BLaER1 (cell line): Measurements from ENCODE around the gene ITGB4.
A peak's percentile ranks its signal among the peaks of the same experiment; 100 is the strongest.

Experiments used
- H3K27ac ChIP-seq: shearing (Covaris generic); formaldehyde crosslinking; 2 replicates; pipeline ENCODE4 v1.8.1; 2022
- H3K27me3 ChIP-seq: shearing (Covaris generic); formaldehyde crosslinking; 2 replicates; pipeline ENCODE4 v1.8.1; 2022
- H3K36me3 ChIP-seq: shearing (Covaris generic); formaldehyde crosslinking; 2 replicates; pipeline ENCODE4 v1.8.1; 2022
- H3K4me1 ChIP-seq: shearing (Covaris generic); formaldehyde crosslinking; 2 replicates; pipeline ENCODE4 v1.8.1; 2022
- H3K4me2 ChIP-seq: shearing (Covaris generic); formaldehyde crosslinking; 2 replicates; pipeline ENCODE4 v1.8.1; 2022
- H3K4me3 ChIP-seq: shearing (Covaris generic); formaldehyde crosslinking; 2 replicates; pipeline ENCODE4 v1.8.1; 2022
- H3K9ac ChIP-seq: shearing (Covaris generic); formaldehyde crosslinking; 2 replicates; pipeline ENCODE4 v1.8.1; 2022
- H3K9me3 ChIP-seq: shearing (Covaris generic); formaldehyde crosslinking; 2 replicates; pipeline ENCODE4 v1.8.1; 2022
- H4K20me1 ChIP-seq: shearing (Covaris generic); formaldehyde crosslinking; 2 replicates; pipeline ENCODE4 v1.8.1; 2022
- Cebpa-rat ChIP-seq: shearing (Covaris generic); IDR thresholded peaks from 2 replicates; pipeline ENCODE4 v1.8.1; 2022

The ITGB4 gene

GRCh38 chr17:75783069-75783783 lies 62.0 kb downstream of the ITGB4 start:
- Histone ChIP-seq H3K4me2 (peak overlapping the region; percentile 98), H3K9me3 (no peaks in the 10 kb centered on the region; the same call in 1 of the 2 replicates), H3K4me3 (no peak overlapping the region), H3K36me3 (peaks cover 23% of the 10 kb centered on the region), H4K20me1 (peaks cover 15% of the 10 kb centered on the region), H3K27me3 (no peaks in the 10 kb centered on the region), H3K9ac (peak overlapping the region; percentile 99), H3K4me1 (peaks cover 64% of the 10 kb centered on the region), H3K27ac (peak overlapping the region; percentile 100)
- TF ChIP-seq Cebpa-rat = no peak

- H4K20me1 ChIP-seq = peaks cover 15% of the 10 kb centered on the region
- no peaks in the 10 kb centered on the region for H3K27me3 ChIP-seq
- no peaks in the 10 kb centered on the region for H3K9me3 ChIP-seq
- TF ChIP-seq Cebpa-rat = no peak
- H3K4me1 ChIP-seq = peaks cover 64% of the 10 kb centered on the region
- H3K36me3 ChIP-seq = peaks cover 19% of the 10 kb centered on the region
- peak overlapping the region; percentile 100 for H3K27ac ChIP-seq
- H3K4me2 ChIP-seq = peak overlapping the region; percentile 98
- peak overlapping the region; percentile 79 for H3K4me3 ChIP-seq
- H3K9ac ChIP-seq = peak overlapping the region; percentile 99
These were observed 62.7 kb downstream of the ITGB4 start for GRCh38 chr17:75783803-75784472.

- Histone ChIP-seq H3K9ac (peak within 1 kb of the TSS; percentile 99), H3K4me1 (peaks cover 64% of the 10 kb centered on the region), H3K4me2 (peak within 1 kb of the TSS; percentile 98), H3K36me3 (peaks cover 23% of the 10 kb centered on the region; the same call in 1 of the 2 replicates), H4K20me1 (peaks cover 14% of the 10 kb centered on the region), H3K27ac (peak within 1 kb of the TSS; percentile 100), H3K9me3 (no peaks in the 10 kb centered on the region), H3K27me3 (no peaks in the 10 kb centered on the region), H3K4me3 (peak within 1 kb of the TSS; percentile 79)
- TF ChIP-seq Cebpa-rat = no peak
These were observed 63.3 kb downstream of the ITGB4 start, which contains the start of gene UNK for GRCh38 chr17:75784473-75785015. Gene UNK, plus strand, starts transcription at chr17:75784806. Its CDS starts 75 bp downstream, at chr17:75784881.

GRCh38 chr17:75785016-75785890 lies 64.0 kb downstream of the ITGB4 start:
- H3K9ac ChIP-seq = peak overlapping the region; percentile 99
- H4K20me1 ChIP-seq = peaks cover 20% of the 10 kb centered on the region
- peak overlapping the region; percentile 100 for H3K27ac ChIP-seq
- peaks cover 29% of the 10 kb centered on the region for H3K36me3 ChIP-seq
- H3K4me1 ChIP-seq = peaks cover 60% of the 10 kb centered on the region
- H3K4me3 ChIP-seq = peak overlapping the region; percentile 79
- no peaks in the 10 kb centered on the region for H3K27me3 ChIP-seq
- TF ChIP-seq Cebpa-rat = no peak
- H3K9me3 ChIP-seq = no peaks in the 10 kb centered on the region
- peak overlapping the region; percentile 98 for H3K4me2 ChIP-seq

GRCh38 chr17:75791254-75791653 lies 70.0 kb downstream of the ITGB4 start:
- no peak overlapping the region for H3K27ac ChIP-seq
- no peaks in the 10 kb centered on the region for H3K9me3 ChIP-seq
- H3K4me2 ChIP-seq = no peak overlapping the region
- no peaks in the 10 kb centered on the region for H3K27me3 ChIP-seq
- H4K20me1 ChIP-seq = peaks cover 79% of the 10 kb centered on the region
- peaks cover 19% of the 10 kb centered on the region for H3K4me1 ChIP-seq
- no peak overlapping the region for H3K9ac ChIP-seq
- H3K36me3 ChIP-seq = peaks cover 87% of the 10 kb centered on the region
- no peak for TF ChIP-seq Cebpa-rat
- H3K4me3 ChIP-seq = no peak overlapping the region

- no peak for TF ChIP-seq Cebpa-rat
- H3K9ac ChIP-seq = no peak overlapping the region
- H3K4me3 ChIP-seq = no peak overlapping the region
- peaks cover 94% of the 10 kb centered on the region for H4K20me1 ChIP-seq
- H3K4me1 ChIP-seq = no peaks in the 10 kb centered on the region
- peaks cover 91% of the 10 kb centered on the region for H3K36me3 ChIP-seq
- H3K9me3 ChIP-seq = no peaks in the 10 kb centered on the region
- H3K4me2 ChIP-seq = no peak overlapping the region
- no peak overlapping the region for H3K27ac ChIP-seq
- H3K27me3 ChIP-seq = no peaks in the 10 kb centered on the region
These were observed 72.2 kb downstream of the ITGB4 start for GRCh38 chr17:75793460-75793859.

- Histone ChIP-seq H3K27ac (no peak overlapping the region), H3K4me3 (no peak overlapping the region), H3K9me3 (no peaks in the 10 kb centered on the region), H3K27me3 (no peaks in the 10 kb centered on the region), H4K20me1 (peaks cover 91% of the 10 kb centered on the region), H3K4me1 (no peaks in the 10 kb centered on the region), H3K36me3 (peaks cover 97% of the 10 kb centered on the region), H3K9ac (no peak overlapping the region), H3K4me2 (no peak overlapping the region)
- no peak for TF ChIP-seq Cebpa-rat
These were observed 74.8 kb downstream of the ITGB4 start for GRCh38 chr17:75795820-75796607.

- TF ChIP-seq Cebpa-rat = no peak
- peaks cover 93% of the 10 kb centered on the region for H4K20me1 ChIP-seq
These were observed 78.1 kb downstream of the ITGB4 start for GRCh38 chr17:75799402-75799801.

GRCh38 chr17:75803883-75804282 lies 82.6 kb downstream of the ITGB4 start:
- H3K9ac ChIP-seq = no peak overlapping the region
- peaks cover 78% of the 10 kb centered on the region for H3K36me3 ChIP-seq
- H3K4me2 ChIP-seq = no peak overlapping the region
- no peak for TF ChIP-seq Cebpa-rat
- H3K4me3 ChIP-seq = no peak overlapping the region
- H4K20me1 ChIP-seq = peaks cover 94% of the 10 kb centered on the region
- H3K27ac ChIP-seq = no peak overlapping the region
- H3K4me1 ChIP-seq = peaks cover 14% of the 10 kb centered on the region
- H3K9me3 ChIP-seq = no peaks in the 10 kb centered on the region
- H3K27me3 ChIP-seq = no peaks in the 10 kb centered on the region

More at GRCh38 chr17:75799402-75799801, 78.1 kb downstream of the ITGB4 start:
- H3K4me2 ChIP-seq = no peak overlapping the region
- no peaks in the 10 kb centered on the region for H3K27me3 ChIP-seq
- H3K27ac ChIP-seq = no peak overlapping the region
- H3K9ac ChIP-seq = no peak overlapping the region
- no peaks in the 10 kb centered on the region for H3K4me1 ChIP-seq
- no peaks in the 10 kb centered on the region for H3K9me3 ChIP-seq
- no peak overlapping the region for H3K4me3 ChIP-seq
- peaks cover 95% of the 10 kb centered on the region for H3K36me3 ChIP-seq
